ENCODE data around the gene PDE6D.

The PDE6D gene

GRCh38 chr2:231718799-231719198 is 62.3 kb downstream of the PDE6D start:
- no peak overlapping the region for H3K4me3 ChIP-seq (ENCODE audit: low read depth, low read length)
- no peak for TF ChIP-seq CTCF (IDR thresholded peaks at IDR 0.05; ENCODE audit: low read depth, low read length)
- no peak for DNase-seq (ENCODE audit: low read depth, low spot score)
- in situ Hi-C loops (cut with HindIII; ENCODE audit: low sequenced_read_pairs), result no loop called here

GRCh38 chr2:231717281-231718171 is 63.6 kb downstream of the PDE6D start:
- peak; percentile 59 for DNase-seq (ENCODE audit: low read depth, low spot score)
- no peak for TF ChIP-seq CTCF (IDR thresholded peaks at IDR 0.05; ENCODE audit: low read depth, low read length)

GRCh38 chr2:231716666-231717280 is 64.3 kb downstream of the PDE6D start:
- in situ Hi-C loops (cut with HindIII; ENCODE audit: low sequenced_read_pairs), result no loop called here
- TF ChIP-seq CTCF (IDR thresholded peaks at IDR 0.05; ENCODE audit: low read depth, low read length), result no peak
- H3K4me3 ChIP-seq (ENCODE audit: low read depth, low read length), result no peak overlapping the region
- no peak for DNase-seq (ENCODE audit: low read depth, low spot score)

More at GRCh38 chr2:231717281-231718171, 63.6 kb downstream of the PDE6D start:
- in situ Hi-C loops (cut with HindIII; ENCODE audit: low sequenced_read_pairs), result no loop called here
- H3K4me3 ChIP-seq (ENCODE audit: low read depth, low read length), result no peak overlapping the region

GRCh38 chr2:231715988-231716616 is 65.0 kb downstream of the PDE6D start:
- TF ChIP-seq CTCF (IDR thresholded peaks at IDR 0.05; ENCODE audit: low read depth, low read length), result no peak
- in situ Hi-C loops (cut with HindIII; ENCODE audit: low sequenced_read_pairs), result no loop called here
- DNase-seq (ENCODE audit: low read depth, low spot score), result peak; percentile 46
- H3K4me3 ChIP-seq (ENCODE audit: low read depth, low read length), result no peak overlapping the region

GRCh38 chr2:231715499-231715837 is 65.6 kb downstream of the PDE6D start:
- in situ Hi-C loops (cut with HindIII; ENCODE audit: low sequenced_read_pairs), result no loop called here
- no peak for TF ChIP-seq CTCF (IDR thresholded peaks at IDR 0.05; ENCODE audit: low read depth, low read length)
- no peak overlapping the region for H3K4me3 ChIP-seq (ENCODE audit: low read depth, low read length)
- no peak for DNase-seq (ENCODE audit: low read depth, low spot score)

GRCh38 chr2:231714639-231715498 is 66.2 kb downstream of the PDE6D start:
- peak; percentile 44 for DNase-seq (ENCODE audit: low read depth, low spot score)
- in situ Hi-C loops (cut with HindIII; ENCODE audit: low sequenced_read_pairs), result no loop called here
- H3K4me3 ChIP-seq (ENCODE audit: low read depth, low read length), result no peak overlapping the region
- TF ChIP-seq CTCF (IDR thresholded peaks at IDR 0.05; ENCODE audit: low read depth, low read length), result peak; percentile 73

Data from astrocyte of the spinal cord (primary cell).